NAMALWA (cell line): Measurements from ENCODE around the gene CEP76.
"Not testable (repeated sequence)": the region's sequence is repeated elsewhere in the genome, so short reads cannot be mapped to it uniquely, and the experiment has no call there.

Experiments used
- DNase-seq: peaks from one replicate; pipeline ENCODE4 v3.0.0-alpha.2; 2015; ENCODE audit warnings: low spot score

The CEP76 gene

GRCh38 chr18:12643756-12644155 is 58.8 kb downstream of the CEP76 start:
- DNase-seq: not testable (repeated sequence)

GRCh38 chr18:12640881-12641200 is 61.7 kb downstream of the CEP76 start:
- DNase-seq: no peak

GRCh38 chr18:12639990-12640880 is 62.3 kb downstream of the CEP76 start:
- no peak for DNase-seq

- DNase-seq: no peak
These were observed 63.8 kb downstream of the CEP76 start for GRCh38 chr18:12638644-12639124.

GRCh38 chr18:12637901-12638643 is 64.5 kb downstream of the CEP76 start:
- DNase-seq: no peak

GRCh38 chr18:12637393-12637792 is 65.1 kb downstream of the CEP76 start:
- no peak for DNase-seq

- no peak for DNase-seq
These were observed 70.6 kb downstream of the CEP76 start for GRCh38 chr18:12631831-12632477.

GRCh38 chr18:12630136-12630535 is 72.4 kb downstream of the CEP76 start:
- DNase-seq: no peak

GRCh38 chr18:12628706-12629702 is 73.5 kb downstream of the CEP76 start:
- DNase-seq: no peak

GRCh38 chr18:12627199-12627598 is 75.3 kb downstream of the CEP76 start:
- not testable (repeated sequence) for DNase-seq

- DNase-seq: no peak
These were observed 77.3 kb downstream of the CEP76 start for GRCh38 chr18:12625241-12625640.
